ENCODE results near the gene RABGAP1. TPM values are rescaled to one million over a fixed set of nuclear protein-coding genes. Genes with fewer than 3 reads are reported as not detected.

The RABGAP1 gene
- total RNA-seq, 1 donor from 2014 or later: 60.2 TPM

GRCh38 chr9:122941582-122942234 is 888 bp downstream of the RABGAP1 start:
- intact Hi-C loops (cut with DNase I): no loop called here
- Histone ChIP-seq H3K4me3 (peak overlapping the region; percentile 69 to 77), H3K36me3 (peaks cover 0 to 15% of the 10 kb centered on the region in 2 donors), H3K4me1 (peaks cover 43% of the 10 kb centered on the region), H3K9me3 (no peaks in the 10 kb centered on the region), H3K27ac (peak overlapping the region; percentile 89), H3K27me3 (no peaks in the 10 kb centered on the region)
- peak in 1 of 2 donors; percentile 42 for TF ChIP-seq POLR2AphosphoS5 (IDR thresholded peaks at IDR 0.05; ENCODE audit: insufficient read depth in 1 of 2, low read depth in 1 of 2)
- TF ChIP-seq CTCF (IDR thresholded peaks at IDR 0.05): no peak
- DNase-seq (ENCODE audit: extremely low spot score in 2 of 2): no peak

- TF ChIP-seq POLR2AphosphoS5 (IDR thresholded peaks at IDR 0.05; ENCODE audit: insufficient read depth in 1 of 2, low read depth in 1 of 2) (no peak), POLR2A (IDR thresholded peaks at IDR 0.05) (no peak), CTCF (IDR thresholded peaks at IDR 0.05) (no peak)
- no peak overlapping the region for H3K27ac ChIP-seq
These were observed 4.4 kb downstream of the RABGAP1 start for GRCh38 chr9:122944960-122945888.

GRCh38 chr9:122946461-122947005 is 5.7 kb downstream of the RABGAP1 start:
- H3K9me3 ChIP-seq: no peaks in the 10 kb centered on the region
- no peaks in the 10 kb centered on the region for H3K36me3 ChIP-seq
- TF ChIP-seq POLR2A (IDR thresholded peaks at IDR 0.05) (no peak), POLR2AphosphoS5 (IDR thresholded peaks at IDR 0.05; ENCODE audit: insufficient read depth in 1 of 2, low read depth in 1 of 2) (no peak), CTCF (IDR thresholded peaks at IDR 0.05) (no peak)
- no peak overlapping the region for H3K27ac ChIP-seq
- H3K27me3 ChIP-seq: no peaks in the 10 kb centered on the region
- no peak for DNase-seq (ENCODE audit: extremely low spot score in 2 of 2)
- intact Hi-C loops (cut with DNase I): no loop called here
- no peak overlapping the region for H3K4me3 ChIP-seq
- H3K4me1 ChIP-seq: peaks cover 56% of the 10 kb centered on the region

More at GRCh38 chr9:122944960-122945888, 4.4 kb downstream of the RABGAP1 start:
- no peaks in the 10 kb centered on the region for H3K9me3 ChIP-seq
- DNase-seq (ENCODE audit: extremely low spot score in 2 of 2): no peak
- H3K4me3 ChIP-seq: no peak overlapping the region
- peaks cover 59% of the 10 kb centered on the region for H3K4me1 ChIP-seq
- intact Hi-C loops (cut with DNase I): no loop called here
- no peaks in the 10 kb centered on the region for H3K27me3 ChIP-seq
- no peaks in the 10 kb centered on the region for H3K36me3 ChIP-seq

GRCh38 chr9:122948313-122948712 is 7.5 kb downstream of the RABGAP1 start:
- no peaks in the 10 kb centered on the region for H3K36me3 ChIP-seq
- H3K4me1 ChIP-seq: peaks cover 43% of the 10 kb centered on the region
- H3K9me3 ChIP-seq: no peaks in the 10 kb centered on the region
- intact Hi-C loops (cut with DNase I): no loop called here
- no peak overlapping the region for H3K4me3 ChIP-seq
- no peak overlapping the region for H3K27ac ChIP-seq
- TF ChIP-seq CTCF (IDR thresholded peaks at IDR 0.05) (no peak), POLR2AphosphoS5 (IDR thresholded peaks at IDR 0.05; ENCODE audit: insufficient read depth in 1 of 2, low read depth in 1 of 2) (no peak), POLR2A (IDR thresholded peaks at IDR 0.05) (no peak)
- DNase-seq (ENCODE audit: extremely low spot score in 2 of 2): no peak
- H3K27me3 ChIP-seq: no peaks in the 10 kb centered on the region

All from vagina (tissue), 2 donors.